Esophagus muscularis mucosa (tissue), 3 donors: ENCODE results near the gene LMX1B.

Experiments used
- EP300 ChIP-seq: sonication (generic); formaldehyde crosslinking; IDR thresholded peaks from one replicate; pipeline ENCODE4 v1.6.1; 2017; ENCODE audit warnings: antibody characterized with exemption
- TF ChIP-seq, protein P1 (sequence below), 3 experiments: fragments of 200-600 bp in 2 of 3; fragments of 450-650 bp in 1 of 3; sonication (generic) in 2 of 3; IDR thresholded peaks; one replicate each; pipeline ENCODE4 v1.5.1; 2017 to 2019; ENCODE audit warnings: antibody characterized with exemption in 3 of 3, mild to moderate bottlenecking in 2 of 3, moderate library complexity in 1 of 3

DNA sequence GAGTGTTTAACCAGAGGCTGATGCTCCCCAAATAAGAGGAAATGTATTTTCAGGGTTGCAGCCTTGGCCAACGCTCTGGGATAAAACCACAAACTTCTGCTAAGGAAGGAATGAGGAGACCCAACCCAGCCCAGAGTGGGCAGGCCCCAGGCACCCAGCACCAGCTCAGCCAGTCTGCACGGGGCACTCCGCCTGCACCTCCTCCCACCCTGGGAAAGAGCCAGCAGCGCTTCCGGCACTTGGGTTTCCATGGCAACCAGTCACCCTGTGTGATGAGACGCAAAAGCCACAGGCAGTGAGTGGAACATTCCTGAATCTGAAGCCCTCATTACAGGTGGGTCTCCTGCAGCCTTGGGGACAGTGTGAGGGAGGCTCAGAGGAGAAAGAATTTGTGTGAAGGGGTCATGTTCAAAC lies 105.9 kb downstream of the LMX1B start:
- TF ChIP-seq, protein P1, sequence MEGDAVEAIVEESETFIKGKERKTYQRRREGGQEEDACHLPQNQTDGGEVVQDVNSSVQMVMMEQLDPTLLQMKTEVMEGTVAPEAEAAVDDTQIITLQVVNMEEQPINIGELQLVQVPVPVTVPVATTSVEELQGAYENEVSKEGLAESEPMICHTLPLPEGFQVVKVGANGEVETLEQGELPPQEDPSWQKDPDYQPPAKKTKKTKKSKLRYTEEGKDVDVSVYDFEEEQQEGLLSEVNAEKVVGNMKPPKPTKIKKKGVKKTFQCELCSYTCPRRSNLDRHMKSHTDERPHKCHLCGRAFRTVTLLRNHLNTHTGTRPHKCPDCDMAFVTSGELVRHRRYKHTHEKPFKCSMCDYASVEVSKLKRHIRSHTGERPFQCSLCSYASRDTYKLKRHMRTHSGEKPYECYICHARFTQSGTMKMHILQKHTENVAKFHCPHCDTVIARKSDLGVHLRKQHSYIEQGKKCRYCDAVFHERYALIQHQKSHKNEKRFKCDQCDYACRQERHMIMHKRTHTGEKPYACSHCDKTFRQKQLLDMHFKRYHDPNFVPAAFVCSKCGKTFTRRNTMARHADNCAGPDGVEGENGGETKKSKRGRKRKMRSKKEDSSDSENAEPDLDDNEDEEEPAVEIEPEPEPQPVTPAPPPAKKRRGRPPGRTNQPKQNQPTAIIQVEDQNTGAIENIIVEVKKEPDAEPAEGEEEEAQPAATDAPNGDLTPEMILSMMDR (IDR thresholded peaks at IDR 0.05), result no peak
- TF ChIP-seq EP300, result no peak
